K562 (cell line): ENCODE results near the gene CWC22. TPM values are rescaled to one million over a fixed set of nuclear protein-coding genes. Genes with fewer than 3 reads are reported as not detected.

Experiments used
- ARID1B ChIP-seq: fragments of 450-650 bp; IDR thresholded peaks from 2 replicates; pipeline ENCODE4 v1.6.1; 2016; ENCODE audit warnings: antibody characterized with exemption, mild to moderate bottlenecking, inconsistent platforms
- BRCA1 ChIP-seq, 2 experiments: fragments of 450-650 bp in 1 of 2; sonication (generic) in 1 of 2; formaldehyde crosslinking in 1 of 2; IDR thresholded peaks; 2 replicates each; pipeline versions ENCODE4 v1.5.0 to v1.6.1; 2017 to 2020; ENCODE audit warnings: mild to moderate bottlenecking in 1 of 2, missing genetic modification reagents in 1 of 2
- BRD9 ChIP-seq: fragments of 450-650 bp; IDR thresholded peaks from 2 replicates; pipeline ENCODE4 v1.6.1; 2018; ENCODE audit warnings: low read depth; ENCODE audit not compliant: partially characterized antibody
- CBX5 ChIP-seq: IDR thresholded peaks from 2 replicates; pipeline ENCODE4 v1.6.1; 2014; ENCODE audit warnings: low read depth, borderline replicate concordance
- DPF2 ChIP-seq: fragments of 450-650 bp; IDR thresholded peaks from 2 replicates; pipeline ENCODE4 v1.6.1; 2016
- EWSR1 ChIP-seq: fragments of 450-650 bp; IDR thresholded peaks from 2 replicates; pipeline ENCODE4 v1.6.1; 2018; ENCODE audit warnings: borderline replicate concordance, mild to moderate bottlenecking, low read depth, moderate library complexity; ENCODE audit not compliant: partially characterized antibody
- ILF3 ChIP-seq: fragments of 450-650 bp; IDR thresholded peaks from 2 replicates; pipeline ENCODE4 v1.6.1; 2018; ENCODE audit warnings: antibody characterized with exemption, mild to moderate bottlenecking, moderate library complexity, borderline replicate concordance
- KLF16 ChIP-seq: IDR thresholded peaks from 2 replicates; pipeline ENCODE4 v1.6.1; 2016; ENCODE audit warnings: antibody characterized with exemption
- NCOA6 ChIP-seq: fragments of 450-650 bp; IDR thresholded peaks from 2 replicates; pipeline ENCODE4 v1.6.1; 2017; ENCODE audit warnings: mild to moderate bottlenecking
- NFIC ChIP-seq: fragments of 450-650 bp; IDR thresholded peaks from 2 replicates; pipeline ENCODE4 v1.6.1; 2017; ENCODE audit warnings: mild to moderate bottlenecking, inconsistent platforms
- POLR2A ChIP-seq: fragments of 450-650 bp; conservative IDR thresholded peaks from 2 replicates; pipeline ENCODE4 v1.6.1; 2016
- PRMT5 ChIP-seq: sonication (generic); formaldehyde crosslinking; IDR thresholded peaks from 2 replicates; pipeline ENCODE4 v1.5.0; 2020; ENCODE audit warnings: missing genetic modification reagents
- RB1 ChIP-seq: fragments of 450-650 bp; IDR thresholded peaks from 2 replicates; pipeline ENCODE4 v1.6.1; 2017; ENCODE audit warnings: low read depth, mild to moderate bottlenecking
- TEAD1 ChIP-seq, 2 experiments: fragments of 450-650 bp in 1 of 2; sonication (generic) in 1 of 2; formaldehyde crosslinking; IDR thresholded peaks; 2 replicates each; pipeline versions ENCODE4 v1.4.0 to v1.8.0; 2020 to 2022; ENCODE audit warnings: mild to moderate bottlenecking in 2 of 2, missing genetic modification reagents in 1 of 2
- ZNF124 ChIP-seq: sonication (generic); formaldehyde crosslinking; IDR thresholded peaks from 2 replicates; pipeline ENCODE4 v1.8.1; 2022; ENCODE audit warnings: missing genetic modification reagents
- ZNF224 ChIP-seq: sonication (generic); formaldehyde crosslinking; IDR thresholded peaks from 2 replicates; pipeline ENCODE4 v1.8.0; 2022; ENCODE audit warnings: mild to moderate bottlenecking, missing genetic modification reagents
- ZNF239 ChIP-seq: fragments of 250-450 bp; sonication (Bioruptor Pico); IDR thresholded peaks from 2 replicates; pipeline ENCODE4 v1.4.0; 2020; ENCODE audit warnings: mild to moderate bottlenecking
- ZNF24 ChIP-seq: fragments of 450-650 bp; IDR thresholded peaks from 2 replicates; pipeline ENCODE4 v1.6.1; 2016
- ZNF274 ChIP-seq: IDR thresholded peaks from 2 replicates; pipeline ENCODE4 v1.6.1; 2011; ENCODE audit warnings: low read depth, mild to moderate bottlenecking, low read length, moderate library complexity, borderline replicate concordance
- ZNF668 ChIP-seq: fragments of 250-450 bp; sonication (Bioruptor Pico); IDR thresholded peaks from 2 replicates; pipeline ENCODE4 v1.8.0; 2022; ENCODE audit warnings: mild to moderate bottlenecking, inconsistent platforms
- ZNF76 ChIP-seq: fragments of 250-450 bp; sonication (Bioruptor Pico); IDR thresholded peaks from 2 replicates; pipeline ENCODE4 v1.4.0; 2020; ENCODE audit warnings: mild to moderate bottlenecking, moderate library complexity, borderline replicate concordance
- ZZZ3 ChIP-seq: fragments of 450-650 bp; IDR thresholded peaks from 2 replicates; pipeline ENCODE4 v1.6.1; 2016; ENCODE audit warnings: antibody characterized with exemption, mild to moderate bottlenecking, moderate library complexity
- polyA plus RNA-seq, 8 experiments: library from polyadenylated mRNA; depleted of rRNA in 4 of 8; stranded (reverse) in 5 of 8; unstranded in 3 of 8; fragments of >200 nt; fragmentation: Nextera tagmentation in 2 of 8; fragmentation: Illumina TruSeq in 1 of 8; extraction: Ambion mirVana in 2 of 8; extraction: Trizol in 1 of 8; gene quantifications; 2 replicates each; pipeline versions ENCODE4 v1.2.1 to v1.2.3, GENCODE V29; 2011 to 2014; ENCODE audit warnings: inconsistent platforms in 1 of 8, missing spikeins in 1 of 8
- total RNA-seq, 7 experiments: library from RNA; depleted of rRNA in 6 of 7; stranded (reverse); fragments of >200 nt in 6 of 7; fragmentation: Illumina TruSeq in 2 of 7; extraction: Trizol in 2 of 7; gene quantifications; 2 replicates each; pipeline versions ENCODE4 v1.2.1 to v1.2.3, GENCODE V29; 2011 to 2021; ENCODE audit warnings: low replicate concordance in 1 of 7
- TF ChIP-seq, protein P1 (sequence below): sonication (generic); formaldehyde crosslinking; IDR thresholded peaks from 2 replicates; pipeline ENCODE4 v1.8.0; 2023; ENCODE audit warnings: mild to moderate bottlenecking, missing genetic modification reagents
- TF ChIP-seq, protein P2 (sequence below): IDR thresholded peaks from 2 replicates; pipeline ENCODE4 v1.6.1; 2016; ENCODE audit warnings: missing genetic modification characterization, missing compliant biosample characterization
- TF ChIP-seq, protein P3 (sequence below): sonication (generic); formaldehyde crosslinking; IDR thresholded peaks from 2 replicates; pipeline ENCODE4 v1.8.0; 2022; ENCODE audit warnings: missing genetic modification reagents, mild to moderate bottlenecking, moderate library complexity, borderline replicate concordance
- TF ChIP-seq, protein P4 (sequence below): sonication (generic); formaldehyde crosslinking; IDR thresholded peaks from 2 replicates; pipeline ENCODE4 v1.8.0; 2022; ENCODE audit warnings: mild to moderate bottlenecking, missing genetic modification reagents

The CWC22 gene
- total and polyA plus RNA-seq, 9 of the 15 experiments (the other 6 are each of a cell fraction or from before 2014, with no cell fraction given), result 14.5 to 54.2 (median 36.7) TPM

DNA sequence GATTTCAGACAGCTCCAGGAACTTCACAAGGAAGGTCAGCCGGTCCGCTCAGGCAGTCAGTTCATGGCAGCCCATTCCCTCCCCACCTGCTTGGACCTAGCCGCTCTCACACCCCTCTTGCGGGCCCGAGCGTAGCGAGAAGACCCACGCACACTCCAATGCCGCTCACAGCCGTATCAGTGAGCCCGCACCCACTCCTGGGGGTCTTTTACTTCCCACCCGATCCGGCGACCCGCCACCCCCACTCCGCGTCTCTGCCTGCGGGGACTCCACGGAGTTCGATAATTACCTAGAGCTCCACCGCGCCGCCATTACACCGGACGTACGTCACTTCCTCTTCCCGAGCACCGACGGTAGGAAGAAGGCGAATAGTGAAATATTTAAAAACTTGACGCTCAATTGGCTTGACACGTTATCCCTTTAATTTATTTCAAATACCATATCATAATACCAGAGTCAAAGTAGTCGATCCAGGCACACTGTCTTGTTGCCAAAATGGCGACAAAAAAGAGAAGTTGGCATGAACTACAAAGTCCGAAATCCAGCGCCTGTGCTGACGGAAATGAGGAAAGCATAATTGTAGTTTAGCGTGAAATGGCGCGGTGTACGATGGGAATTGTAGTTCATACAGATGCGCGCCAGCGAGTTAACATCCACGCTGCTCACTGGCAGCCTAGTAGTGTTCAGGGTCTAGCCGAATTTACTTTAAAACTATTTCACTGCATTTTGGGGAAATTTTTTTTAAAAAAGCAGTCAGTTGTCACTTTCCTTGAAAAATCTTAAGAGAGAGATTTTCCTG, at the start of gene CWC22 (continued):
- no peak for TF ChIP-seq ILF3
- TF ChIP-seq BRD9, result peak; percentile 60
- no peak for TF ChIP-seq KLF16
- TF ChIP-seq CBX5, result no peak
- TF ChIP-seq NFIC, result peak; percentile 39; the same call in 1 of the 2 replicates
- TF ChIP-seq, protein P1, sequence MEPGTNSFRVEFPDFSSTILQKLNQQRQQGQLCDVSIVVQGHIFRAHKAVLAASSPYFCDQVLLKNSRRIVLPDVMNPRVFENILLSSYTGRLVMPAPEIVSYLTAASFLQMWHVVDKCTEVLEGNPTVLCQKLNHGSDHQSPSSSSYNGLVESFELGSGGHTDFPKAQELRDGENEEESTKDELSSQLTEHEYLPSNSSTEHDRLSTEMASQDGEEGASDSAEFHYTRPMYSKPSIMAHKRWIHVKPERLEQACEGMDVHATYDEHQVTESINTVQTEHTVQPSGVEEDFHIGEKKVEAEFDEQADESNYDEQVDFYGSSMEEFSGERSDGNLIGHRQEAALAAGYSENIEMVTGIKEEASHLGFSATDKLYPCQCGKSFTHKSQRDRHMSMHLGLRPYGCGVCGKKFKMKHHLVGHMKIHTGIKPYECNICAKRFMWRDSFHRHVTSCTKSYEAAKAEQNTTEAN (CRISPR knock-in tag), result 0 out of 2 replicates have a peak, but pooled peaks have one; percentile 73
- TF ChIP-seq ZZZ3, result no peak
- peak; percentile 19; the same call in 1 of the 2 replicates for TF ChIP-seq ARID1B
- TF ChIP-seq DPF2, result peak; percentile 44; the same call in 1 of the 2 replicates
- TF ChIP-seq, protein P2, sequence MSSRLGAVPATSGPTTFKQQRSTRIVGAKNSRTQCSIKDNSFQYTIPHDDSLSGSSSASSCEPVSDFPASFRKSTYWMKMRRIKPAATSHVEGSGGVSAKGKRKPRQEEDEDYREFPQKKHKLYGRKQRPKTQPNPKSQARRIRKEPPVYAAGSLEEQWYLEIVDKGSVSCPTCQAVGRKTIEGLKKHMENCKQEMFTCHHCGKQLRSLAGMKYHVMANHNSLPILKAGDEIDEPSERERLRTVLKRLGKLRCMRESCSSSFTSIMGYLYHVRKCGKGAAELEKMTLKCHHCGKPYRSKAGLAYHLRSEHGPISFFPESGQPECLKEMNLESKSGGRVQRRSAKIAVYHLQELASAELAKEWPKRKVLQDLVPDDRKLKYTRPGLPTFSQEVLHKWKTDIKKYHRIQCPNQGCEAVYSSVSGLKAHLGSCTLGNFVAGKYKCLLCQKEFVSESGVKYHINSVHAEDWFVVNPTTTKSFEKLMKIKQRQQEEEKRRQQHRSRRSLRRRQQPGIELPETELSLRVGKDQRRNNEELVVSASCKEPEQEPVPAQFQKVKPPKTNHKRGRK, result no peak
- no peak for TF ChIP-seq ZNF668
- TF ChIP-seq ZNF76, result no peak
- TF ChIP-seq ZNF239 (CRISPR knock-in tag), result no peak; the same call in 1 of the 2 replicates
- TF ChIP-seq RB1, result peak; percentile 43; the same call in 1 of the 2 replicates
- TF ChIP-seq ZNF224 (CRISPR knock-in tag), result no peak
- TF ChIP-seq POLR2A, result peak; percentile 95
- no peak for TF ChIP-seq NCOA6
- TF ChIP-seq, protein P3, sequence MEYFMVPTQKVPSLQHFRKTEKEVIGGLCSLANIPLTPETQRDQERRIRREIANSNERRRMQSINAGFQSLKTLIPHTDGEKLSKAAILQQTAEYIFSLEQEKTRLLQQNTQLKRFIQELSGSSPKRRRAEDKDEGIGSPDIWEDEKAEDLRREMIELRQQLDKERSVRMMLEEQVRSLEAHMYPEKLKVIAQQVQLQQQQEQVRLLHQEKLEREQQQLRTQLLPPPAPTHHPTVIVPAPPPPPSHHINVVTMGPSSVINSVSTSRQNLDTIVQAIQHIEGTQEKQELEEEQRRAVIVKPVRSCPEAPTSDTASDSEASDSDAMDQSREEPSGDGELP, result peak; percentile 63; the same call in 1 of the 2 replicates
- no peak for TF ChIP-seq ZNF274
- 0 out of 4 replicates have a peak, but pooled peaks of 1 of the 2 experiments have one; percentile 39 for TF ChIP-seq TEAD1 (CRISPR knock-in tag; IDR thresholded peaks at IDR 0.05)
- no peak for TF ChIP-seq EWSR1
- TF ChIP-seq BRCA1 (IDR thresholded peaks at IDR 0.05), result no peak
- no peak for TF ChIP-seq BRCA1 (CRISPR knock-in tag; IDR thresholded peaks at IDR 0.05)
- TF ChIP-seq PRMT5 (CRISPR knock-in tag), result no peak
- TF ChIP-seq ZNF124 (CRISPR knock-in tag), result no peak
- TF ChIP-seq ZNF24, result no peak
- TF ChIP-seq, protein P4, sequence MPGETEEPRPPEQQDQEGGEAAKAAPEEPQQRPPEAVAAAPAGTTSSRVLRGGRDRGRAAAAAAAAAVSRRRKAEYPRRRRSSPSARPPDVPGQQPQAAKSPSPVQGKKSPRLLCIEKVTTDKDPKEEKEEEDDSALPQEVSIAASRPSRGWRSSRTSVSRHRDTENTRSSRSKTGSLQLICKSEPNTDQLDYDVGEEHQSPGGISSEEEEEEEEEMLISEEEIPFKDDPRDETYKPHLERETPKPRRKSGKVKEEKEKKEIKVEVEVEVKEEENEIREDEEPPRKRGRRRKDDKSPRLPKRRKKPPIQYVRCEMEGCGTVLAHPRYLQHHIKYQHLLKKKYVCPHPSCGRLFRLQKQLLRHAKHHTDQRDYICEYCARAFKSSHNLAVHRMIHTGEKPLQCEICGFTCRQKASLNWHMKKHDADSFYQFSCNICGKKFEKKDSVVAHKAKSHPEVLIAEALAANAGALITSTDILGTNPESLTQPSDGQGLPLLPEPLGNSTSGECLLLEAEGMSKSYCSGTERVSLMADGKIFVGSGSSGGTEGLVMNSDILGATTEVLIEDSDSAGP (CRISPR knock-in tag), result no peak
